ENCODE results near the gene TP53TG3.
"Not testable (repeated sequence)": the region's sequence is repeated elsewhere in the genome, so short reads cannot be mapped to it uniquely, and the experiment has no call there.

TP53TG3 gene

GRCh38 chr16:32676065-32676464, at the start of gene TP53TG3:
Gene TP53TG3, minus strand, starts transcription at chr16:32676165. Its CDS starts 68 bp downstream, at chr16:32676097.
- DNase-seq (ENCODE audit: low read depth, low spot score): not testable (repeated sequence)

- DNase-seq (ENCODE audit: low read depth, low spot score): not testable (repeated sequence)
Measured at GRCh38 chr16:32650876-32651275, 25.1 kb downstream of the TP53TG3 start.

GRCh38 chr16:32647562-32647961, 28.4 kb downstream of the TP53TG3 start:
- DNase-seq (ENCODE audit: low read depth, low spot score): not testable (repeated sequence)

- not testable (repeated sequence) for DNase-seq (ENCODE audit: low read depth, low spot score)
Measured at GRCh38 chr16:32646780-32647179, 29.2 kb downstream of the TP53TG3 start.

GRCh38 chr16:32646177-32646576, 29.8 kb downstream of the TP53TG3 start:
- DNase-seq (ENCODE audit: low read depth, low spot score): not testable (repeated sequence)

GRCh38 chr16:32645278-32645908, 30.6 kb downstream of the TP53TG3 start:
- not testable (repeated sequence) for DNase-seq (ENCODE audit: low read depth, low spot score)

GRCh38 chr16:32644715-32645114, 31.2 kb downstream of the TP53TG3 start:
- DNase-seq (ENCODE audit: low read depth, low spot score): not testable (repeated sequence)

- not testable (repeated sequence) for DNase-seq (ENCODE audit: low read depth, low spot score)
Measured at GRCh38 chr16:32637614-32638013, 38.4 kb downstream of the TP53TG3 start.

GRCh38 chr16:32632096-32632495, 43.9 kb downstream of the TP53TG3 start:
- DNase-seq (ENCODE audit: low read depth, low spot score): not testable (repeated sequence)
